Measurements from ENCODE around the gene CNTNAP4. TPM values are rescaled to one million over a fixed set of nuclear protein-coding genes. Genes with fewer than 3 reads are reported as not detected.

Gene CNTNAP4
- total RNA-seq, 1 donor from 2014 or later, result not detected

DNA sequence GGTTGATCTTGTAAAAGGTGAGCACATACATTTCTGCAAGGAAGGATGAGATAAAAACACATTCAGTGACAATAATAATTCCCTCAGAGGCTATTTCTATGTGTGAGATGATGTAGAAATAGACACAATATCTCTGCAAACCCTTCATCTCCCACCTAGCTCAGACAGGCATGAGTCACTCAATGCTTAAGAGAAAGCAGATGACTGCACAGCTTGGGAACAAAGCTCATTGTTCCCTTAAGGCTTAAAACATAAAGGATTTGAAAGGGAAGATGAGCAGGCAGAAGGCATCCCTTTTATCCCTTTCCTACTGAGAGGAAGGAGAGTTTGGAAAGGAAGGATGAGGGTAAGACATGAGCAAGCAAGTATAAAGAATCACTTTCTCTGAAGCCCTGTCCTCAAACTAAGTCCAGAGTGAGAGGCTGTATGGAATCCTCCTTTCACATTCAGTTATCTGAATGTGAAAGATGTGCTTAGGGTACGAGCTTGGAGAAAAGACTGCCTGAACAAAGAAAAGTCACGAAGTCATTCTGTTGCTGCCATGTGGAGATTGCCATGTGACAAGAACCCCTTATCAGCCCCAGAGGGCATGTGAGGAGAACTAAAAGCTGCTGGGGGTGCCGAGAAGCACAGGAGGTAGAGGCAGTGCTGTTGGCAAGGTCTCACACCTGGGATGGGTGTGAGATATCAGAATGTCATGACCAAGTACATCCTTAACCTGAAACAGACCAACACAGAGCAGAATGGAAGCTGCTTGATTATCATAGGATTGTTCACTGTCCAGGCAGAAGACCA is 58.2 kb downstream of the CNTNAP4 start:
- DNase-seq (ENCODE audit: low spot score), result no peak
- Mint-ChIP-seq H3K4me1 (ENCODE audit: low read depth) (no peaks in the 10 kb centered on the region), H3K4me3 (ENCODE audit: unreplicated experiment) (no peak overlapping the region), H3K36me3 (ENCODE audit: low read depth) (no peaks in the 10 kb centered on the region), H3K9me3 (ENCODE audit: low read depth) (peaks cover 6% of the 10 kb centered on the region), H3K27ac (ENCODE audit: unreplicated experiment) (no peak overlapping the region), H3K27me3 (ENCODE audit: low read depth) (no peaks in the 10 kb centered on the region)
- TF ChIP-seq, protein P1, sequence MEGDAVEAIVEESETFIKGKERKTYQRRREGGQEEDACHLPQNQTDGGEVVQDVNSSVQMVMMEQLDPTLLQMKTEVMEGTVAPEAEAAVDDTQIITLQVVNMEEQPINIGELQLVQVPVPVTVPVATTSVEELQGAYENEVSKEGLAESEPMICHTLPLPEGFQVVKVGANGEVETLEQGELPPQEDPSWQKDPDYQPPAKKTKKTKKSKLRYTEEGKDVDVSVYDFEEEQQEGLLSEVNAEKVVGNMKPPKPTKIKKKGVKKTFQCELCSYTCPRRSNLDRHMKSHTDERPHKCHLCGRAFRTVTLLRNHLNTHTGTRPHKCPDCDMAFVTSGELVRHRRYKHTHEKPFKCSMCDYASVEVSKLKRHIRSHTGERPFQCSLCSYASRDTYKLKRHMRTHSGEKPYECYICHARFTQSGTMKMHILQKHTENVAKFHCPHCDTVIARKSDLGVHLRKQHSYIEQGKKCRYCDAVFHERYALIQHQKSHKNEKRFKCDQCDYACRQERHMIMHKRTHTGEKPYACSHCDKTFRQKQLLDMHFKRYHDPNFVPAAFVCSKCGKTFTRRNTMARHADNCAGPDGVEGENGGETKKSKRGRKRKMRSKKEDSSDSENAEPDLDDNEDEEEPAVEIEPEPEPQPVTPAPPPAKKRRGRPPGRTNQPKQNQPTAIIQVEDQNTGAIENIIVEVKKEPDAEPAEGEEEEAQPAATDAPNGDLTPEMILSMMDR (IDR thresholded peaks at IDR 0.05), result no peak

DNA sequence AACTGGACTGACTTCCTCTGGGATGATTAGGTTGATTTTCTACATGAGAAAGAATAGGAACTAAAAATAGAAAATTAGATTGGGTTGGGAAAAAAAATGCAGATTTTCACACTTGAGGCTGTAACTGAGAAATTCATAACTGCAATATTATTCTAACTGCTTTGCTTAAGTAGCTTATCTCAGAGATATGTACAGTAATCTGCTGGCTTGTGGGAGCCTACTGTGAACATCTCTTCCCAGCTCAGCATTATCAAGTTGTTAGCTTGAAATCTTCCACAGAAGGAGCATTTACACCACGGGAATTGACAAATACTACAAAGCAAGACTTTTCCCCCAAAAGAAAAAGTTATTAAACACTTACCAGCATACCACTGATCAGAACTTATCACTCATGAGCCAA is 58.9 kb downstream of the CNTNAP4 start:
- H3K36me3 Mint-ChIP-seq (ENCODE audit: low read depth), result no peaks in the 10 kb centered on the region
- TF ChIP-seq, protein P1 (IDR thresholded peaks at IDR 0.05), result no peak
- H3K4me1 Mint-ChIP-seq (ENCODE audit: low read depth), result no peaks in the 10 kb centered on the region
- no peaks in the 10 kb centered on the region for H3K27me3 Mint-ChIP-seq (ENCODE audit: low read depth)
- H3K27ac Mint-ChIP-seq (ENCODE audit: unreplicated experiment), result no peak overlapping the region
- no peak for DNase-seq (ENCODE audit: low spot score)
- no peak overlapping the region for H3K4me3 Mint-ChIP-seq (ENCODE audit: unreplicated experiment)
- peaks cover 6% of the 10 kb centered on the region for H3K9me3 Mint-ChIP-seq (ENCODE audit: low read depth)

DNA sequence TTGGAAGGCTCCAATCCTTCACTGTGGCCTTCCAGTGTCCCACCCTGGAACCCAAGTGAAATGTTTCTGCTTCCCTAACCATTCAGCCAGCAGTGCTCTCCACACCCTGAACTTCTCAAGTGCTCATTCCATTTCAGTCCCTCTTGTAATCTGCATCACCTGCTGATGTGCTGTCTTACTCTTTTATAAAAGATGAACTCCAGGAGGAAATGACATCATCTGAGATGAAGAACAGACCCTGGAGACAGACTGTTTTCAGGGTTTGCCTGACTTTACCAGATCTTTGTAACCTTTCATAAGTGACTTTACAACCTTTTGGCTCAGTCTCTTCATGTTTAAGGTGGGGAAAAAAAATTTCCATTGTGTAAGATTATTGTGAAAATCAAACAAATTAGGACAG is 61.3 kb downstream of the CNTNAP4 start:
- DNase-seq (ENCODE audit: low spot score), result no peak
- Mint-ChIP-seq H3K4me1 (ENCODE audit: low read depth) (no peaks in the 10 kb centered on the region), H3K36me3 (ENCODE audit: low read depth) (no peaks in the 10 kb centered on the region), H3K27me3 (ENCODE audit: low read depth) (no peaks in the 10 kb centered on the region), H3K27ac (ENCODE audit: unreplicated experiment) (no peak overlapping the region), H3K4me3 (ENCODE audit: unreplicated experiment) (no peak overlapping the region), H3K9me3 (ENCODE audit: low read depth) (peaks cover 6% of the 10 kb centered on the region)
- TF ChIP-seq, protein P1 (IDR thresholded peaks at IDR 0.05), result no peak

DNA sequence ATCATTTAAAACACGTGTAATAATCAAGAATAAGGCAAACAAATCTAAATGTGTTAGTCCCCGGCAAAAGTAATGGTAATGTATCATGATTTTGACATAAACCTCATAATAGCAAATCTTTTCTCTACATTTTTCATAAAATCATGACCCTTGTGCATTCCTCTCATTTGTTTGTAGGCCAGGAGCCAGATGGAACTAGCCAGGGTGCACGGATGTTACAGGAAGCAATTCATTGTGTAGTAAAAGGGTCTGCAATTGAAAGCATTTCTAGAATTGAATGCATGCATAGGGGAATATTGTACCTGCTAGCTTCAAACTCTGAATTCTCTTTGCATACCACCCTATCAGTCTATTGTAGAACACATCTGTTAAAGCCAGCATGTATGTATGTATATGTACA is 66.6 kb downstream of the CNTNAP4 start:
- Mint-ChIP-seq H3K27me3 (ENCODE audit: low read depth) (no peaks in the 10 kb centered on the region), H3K4me3 (ENCODE audit: unreplicated experiment) (no peak overlapping the region), H3K4me1 (ENCODE audit: low read depth) (no peaks in the 10 kb centered on the region), H3K27ac (ENCODE audit: unreplicated experiment) (no peak overlapping the region), H3K36me3 (ENCODE audit: low read depth) (no peaks in the 10 kb centered on the region), H3K9me3 (ENCODE audit: low read depth) (no peaks in the 10 kb centered on the region)
- no peak for DNase-seq (ENCODE audit: low spot score)
- TF ChIP-seq, protein P1 (IDR thresholded peaks at IDR 0.05), result no peak

DNA sequence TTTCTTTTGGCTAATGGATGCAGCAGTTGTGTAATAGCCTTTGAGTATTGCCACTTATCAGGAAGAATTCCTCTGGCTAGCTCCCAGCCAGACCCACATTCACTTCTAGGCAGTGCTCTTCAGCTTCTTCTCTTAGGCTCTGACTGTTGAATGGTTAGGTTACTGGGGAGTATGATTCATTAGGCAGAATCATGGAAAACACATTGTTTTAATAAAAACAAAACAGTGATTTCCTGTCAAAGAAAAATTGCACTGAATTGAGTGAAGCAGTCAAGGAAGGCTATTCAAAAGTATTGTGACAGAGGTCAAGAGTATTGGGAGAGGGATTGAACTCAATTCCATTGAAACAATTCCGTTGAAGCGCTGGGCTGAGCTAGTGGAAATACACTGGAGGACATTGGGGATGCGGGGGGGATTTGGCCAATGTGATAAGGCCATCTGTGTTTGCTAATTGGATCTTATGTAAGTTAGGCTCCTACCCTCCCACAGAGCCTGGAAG is 68.0 kb downstream of the CNTNAP4 start:
- Mint-ChIP-seq H3K27ac (ENCODE audit: unreplicated experiment) (no peak overlapping the region), H3K9me3 (ENCODE audit: low read depth) (no peaks in the 10 kb centered on the region), H3K4me3 (ENCODE audit: unreplicated experiment) (no peak overlapping the region), H3K4me1 (ENCODE audit: low read depth) (no peaks in the 10 kb centered on the region), H3K36me3 (ENCODE audit: low read depth) (no peaks in the 10 kb centered on the region), H3K27me3 (ENCODE audit: low read depth) (no peaks in the 10 kb centered on the region)
- no peak for DNase-seq (ENCODE audit: low spot score)
- TF ChIP-seq, protein P1 (IDR thresholded peaks at IDR 0.05), result no peak

All from chondrocyte (in vitro differentiated cells).